DMS79 (cell line): ENCODE measurements around the gene CCNY.
"Not testable (repeated sequence)": the region's sequence is repeated elsewhere in the genome, so short reads cannot be mapped to it uniquely, and the experiment has no call there.

Source experiments
- DNase-seq: peaks from one replicate; lab custom pipeline; 2025; lab: John Stamatoyannopoulos, UW

The CCNY gene

GRCh38 chr10:35406003-35406630, 69.8 kb downstream of the CCNY start:
- not testable (repeated sequence) for DNase-seq

GRCh38 chr10:35407696-35408095, 71.4 kb downstream of the CCNY start:
- DNase-seq, result not testable (repeated sequence)

- DNase-seq, result no peak
Observed at GRCh38 chr10:35409094-35409582, 72.8 kb downstream of the CCNY start.

GRCh38 chr10:35409808-35410207, 73.5 kb downstream of the CCNY start:
- DNase-seq, result no peak

- DNase-seq, result no peak
Observed at GRCh38 chr10:35412003-35412723, 75.9 kb downstream of the CCNY start.

- no peak for DNase-seq
Observed at GRCh38 chr10:35412900-35413491, 76.7 kb downstream of the CCNY start.

- no peak for DNase-seq
Observed at GRCh38 chr10:35413985-35414861, 77.9 kb downstream of the CCNY start.

- DNase-seq, result no peak
Observed at GRCh38 chr10:35415505-35415904, 79.2 kb downstream of the CCNY start.

GRCh38 chr10:35416619-35417312, 80.5 kb downstream of the CCNY start:
- no peak for DNase-seq

GRCh38 chr10:35417313-35417625, 81.0 kb downstream of the CCNY start:
- no peak for DNase-seq

GRCh38 chr10:35417795-35418194, 81.5 kb downstream of the CCNY start:
- DNase-seq, result no peak

GRCh38 chr10:35418580-35418979, 82.3 kb downstream of the CCNY start:
- DNase-seq, result not testable (repeated sequence)

GRCh38 chr10:35420044-35420443, 83.7 kb downstream of the CCNY start:
- DNase-seq, result no peak

GRCh38 chr10:35420827-35421552, 84.7 kb downstream of the CCNY start:
- no peak for DNase-seq

GRCh38 chr10:35421553-35422178, 85.4 kb downstream of the CCNY start:
- no peak for DNase-seq

- no peak for DNase-seq
Observed at GRCh38 chr10:35422228-35422627, 85.9 kb downstream of the CCNY start.

GRCh38 chr10:35423505-35424306, 87.4 kb downstream of the CCNY start:
- no peak for DNase-seq

- DNase-seq, result no peak
Observed at GRCh38 chr10:35424680-35425285, 88.5 kb downstream of the CCNY start.

- DNase-seq, result no peak
Observed at GRCh38 chr10:35425595-35425994, 89.3 kb downstream of the CCNY start.
